GM21737 (cell line): ENCODE results near the gene NT5C3A.
A peak's percentile ranks its signal among the peaks of the same experiment; 100 is the strongest.
"Not testable (repeated sequence)": the region's sequence is repeated elsewhere in the genome, so short reads cannot be mapped to it uniquely, and the experiment has no call there.

Source experiments
- ATAC-seq: cut with Tn5 transposase; IDR thresholded peaks from one replicate; pipeline ENCODE4 v1.9.1; 2021; ENCODE audit warnings: mild to moderate bottlenecking, moderate library complexity; ENCODE audit not compliant: unreplicated experiment

Gene NT5C3A

DNA sequence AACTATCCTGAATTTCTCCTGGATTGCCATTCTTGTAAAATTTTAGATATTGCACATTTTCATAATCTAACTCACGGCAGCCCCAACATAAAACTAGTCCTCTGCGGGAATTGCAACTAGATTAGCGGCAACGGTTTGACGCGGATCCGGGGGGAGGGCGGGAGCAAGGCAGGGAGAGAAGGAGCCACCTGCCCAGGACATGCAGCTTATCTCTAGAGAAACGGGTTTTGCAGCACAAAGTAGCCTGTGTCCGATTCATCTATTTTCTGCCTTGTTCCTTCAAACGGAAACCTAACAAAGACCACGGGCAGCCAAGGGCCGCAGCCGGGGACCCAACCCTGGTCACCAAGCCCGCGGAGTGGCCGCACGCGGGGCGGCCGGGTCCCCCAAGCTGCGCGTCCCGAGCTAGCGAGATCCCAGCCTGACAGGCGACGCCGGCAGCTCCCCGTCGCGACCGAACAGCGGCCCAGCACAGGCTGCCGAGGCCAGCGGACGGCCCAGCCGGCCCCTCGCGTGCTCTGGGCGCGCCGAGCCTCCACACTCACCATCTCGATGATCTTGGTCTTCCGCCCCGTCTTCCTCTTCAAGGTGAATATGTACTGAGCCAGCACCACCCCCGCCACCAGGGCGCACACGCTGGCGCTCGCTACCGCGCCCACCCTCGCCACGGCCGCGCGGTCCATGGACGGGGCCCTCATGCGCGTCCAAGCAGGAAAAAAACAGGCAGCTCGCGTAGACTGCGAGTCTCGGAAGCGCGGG lies at the start of gene NT5C3A:
NT5C3A (minus strand) TSS at position 754 of the 759 bp plus-strand sequence; CDS start at position 683, 71 bp downstream.
- ATAC-seq, result peak; percentile 31

DNA sequence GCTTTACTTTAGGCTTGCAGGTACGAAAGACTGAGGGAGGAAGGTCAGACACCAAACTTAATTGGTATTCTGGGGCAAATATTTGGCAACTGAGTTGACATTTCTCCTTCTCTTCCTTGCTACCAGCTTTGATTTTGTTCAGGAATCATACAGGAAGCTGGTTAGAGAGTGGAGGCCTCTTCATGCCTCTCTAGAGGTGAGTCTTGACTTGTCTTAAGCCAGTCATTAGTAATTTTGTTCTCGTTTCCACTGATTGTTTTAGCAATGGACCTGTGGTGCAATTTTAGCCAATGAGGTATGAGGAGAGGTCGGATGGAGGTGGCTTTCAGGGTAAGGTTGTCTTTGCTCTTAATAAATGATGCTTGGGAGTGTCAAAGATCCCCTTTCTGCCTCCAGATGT lies 49.0 kb upstream of the NT5C3A start:
- ATAC-seq, result no peak

DNA sequence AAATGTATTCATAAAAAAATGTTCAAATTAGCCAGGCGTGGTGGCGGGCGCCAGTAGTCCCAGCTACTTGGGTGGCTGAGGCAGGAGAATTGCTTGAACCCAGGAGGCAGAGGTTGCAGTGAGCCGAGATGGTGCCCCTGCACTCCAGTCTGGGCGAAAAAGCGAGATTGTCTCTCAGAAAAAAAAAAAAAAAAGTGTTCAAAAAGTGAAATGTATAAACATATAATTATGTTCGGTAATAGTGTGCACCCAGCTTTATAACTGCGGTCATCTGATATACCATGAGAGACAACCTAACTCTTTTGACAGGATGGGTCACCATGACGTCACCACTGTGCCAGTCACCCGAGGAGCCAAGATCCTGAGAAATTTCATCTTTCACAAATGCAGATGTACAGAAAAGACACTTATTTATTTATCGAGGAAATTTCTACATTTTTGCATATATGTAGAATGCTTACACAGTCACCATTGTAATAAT lies 47.2 kb upstream of the NT5C3A start:
- ATAC-seq, result no peak

DNA sequence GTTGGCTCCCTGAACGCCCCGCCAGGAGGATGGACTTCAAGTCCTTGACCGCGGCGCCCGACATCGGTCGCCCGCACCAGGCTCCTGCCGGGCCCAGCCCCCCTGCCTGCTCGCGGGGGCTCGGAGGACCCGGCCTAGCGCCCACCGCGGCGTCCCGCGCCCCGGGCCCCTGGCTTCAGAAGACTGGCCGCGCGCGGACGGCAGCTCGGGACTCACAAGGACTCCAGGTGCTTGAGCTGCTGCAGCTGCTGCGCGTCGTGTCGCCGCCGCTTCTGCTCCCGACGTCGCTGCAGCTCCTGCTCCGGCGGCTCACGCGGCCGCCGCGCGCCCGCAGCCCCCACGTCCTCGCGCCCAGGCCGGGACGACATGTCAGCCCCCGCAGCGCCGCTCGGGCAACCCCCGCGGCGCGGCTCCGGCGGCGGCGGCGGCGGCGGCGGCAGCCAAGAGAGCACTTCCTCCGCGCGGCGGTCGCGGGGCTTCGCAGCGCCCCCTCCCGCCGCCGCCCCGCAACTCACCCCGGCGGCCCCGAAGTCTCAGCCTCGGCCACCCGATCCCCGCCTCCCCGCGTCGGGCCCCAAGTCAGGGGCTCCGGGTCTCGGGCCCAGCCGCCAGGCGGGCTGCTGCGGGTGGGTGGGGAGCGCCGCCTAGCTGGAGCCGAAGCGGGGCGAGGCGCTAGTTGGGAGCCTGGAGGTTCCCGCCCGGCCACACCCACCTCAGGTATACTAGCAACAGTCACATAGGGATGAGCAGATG lies 46.6 kb upstream of the NT5C3A start, which contains the start of gene RP9:
RP9 (minus strand) TSS at position 400 of the 753 bp plus-strand sequence; CDS start at position 368, 32 bp downstream.
- peak; percentile 90 for ATAC-seq

DNA sequence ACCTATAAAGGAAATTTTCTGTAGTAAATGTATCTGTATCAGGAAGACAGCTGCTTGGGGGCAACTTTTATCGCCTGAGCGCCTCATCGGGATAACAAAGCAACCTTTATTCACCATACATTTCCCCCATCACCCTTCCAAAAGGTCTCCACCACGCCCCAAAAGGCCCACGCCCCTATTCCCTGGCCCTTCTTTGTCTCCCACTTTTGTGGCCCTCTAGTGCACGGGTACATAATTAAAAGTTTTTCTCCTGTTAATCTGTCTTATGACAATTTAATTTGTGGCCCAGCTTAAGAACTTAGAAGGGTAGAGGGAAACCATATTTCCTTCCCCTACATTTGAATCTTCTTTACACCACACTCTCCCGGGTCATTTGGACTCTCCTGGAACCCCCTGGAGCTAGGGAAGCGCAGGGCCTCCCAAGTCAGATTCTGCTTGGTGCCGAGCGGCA lies 46.0 kb upstream of the NT5C3A start:
- ATAC-seq, result no peak

DNA sequence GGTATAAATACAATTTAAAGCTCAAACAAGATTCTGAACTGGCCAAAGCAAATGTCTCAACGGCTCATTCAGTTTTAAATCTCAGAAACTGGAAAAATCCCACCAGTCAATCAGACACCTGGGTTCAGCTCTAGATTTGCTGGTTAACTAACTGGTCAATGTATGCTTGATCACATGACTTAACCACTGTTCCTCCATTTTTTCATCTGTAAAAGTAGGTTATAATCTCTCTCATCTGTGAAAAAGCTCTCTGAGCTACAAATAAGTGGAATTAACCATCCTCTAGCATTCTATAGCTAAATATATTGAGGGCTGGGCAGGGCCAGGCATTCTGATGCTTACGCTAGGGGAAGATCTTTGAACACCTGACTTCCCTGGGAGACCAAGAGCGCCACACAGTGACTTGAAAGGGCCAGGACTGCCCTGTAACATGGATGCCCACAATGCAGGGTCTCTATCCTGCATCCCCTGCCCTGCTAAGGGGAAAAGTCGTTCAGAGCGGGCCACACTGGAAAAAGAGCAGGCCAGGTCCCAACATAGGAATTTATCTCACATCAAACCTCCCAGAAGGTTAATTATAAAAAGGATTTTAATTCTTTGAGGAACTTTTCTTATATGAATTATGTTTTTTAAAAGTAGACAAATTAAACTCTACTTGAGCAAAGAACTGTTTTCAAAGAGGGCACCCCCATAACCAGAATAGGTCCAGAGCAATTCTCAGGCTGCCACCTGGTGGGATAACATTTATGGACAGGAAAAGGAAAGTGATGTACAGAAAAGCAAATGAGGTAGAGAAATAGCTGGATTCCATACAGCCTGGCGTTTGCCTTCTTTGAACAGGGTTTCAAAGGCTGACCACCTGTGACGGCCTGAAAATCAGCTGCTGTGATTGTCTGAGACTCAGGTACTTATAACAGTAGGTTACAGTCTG lies 44.8 kb upstream of the NT5C3A start:
- no peak for ATAC-seq

DNA sequence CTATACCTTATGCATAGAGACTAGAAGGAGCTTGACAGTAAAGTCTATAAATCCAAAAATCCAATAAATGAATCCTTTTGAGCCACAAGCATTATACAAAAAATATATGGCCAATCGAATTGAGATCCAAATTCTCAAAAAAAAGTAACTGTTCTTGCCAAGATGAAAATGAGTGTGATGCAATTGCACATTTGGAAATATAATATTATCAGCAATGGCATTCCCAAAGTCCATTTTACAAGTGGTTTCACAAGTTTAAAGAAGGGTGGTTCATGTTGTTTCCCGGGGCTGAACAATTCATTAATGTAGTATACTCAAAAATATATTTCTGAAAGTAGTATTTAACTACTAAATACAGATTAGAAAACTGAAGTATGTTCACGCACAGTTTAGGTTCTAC lies 39.3 kb upstream of the NT5C3A start:
- ATAC-seq, result no peak

DNA sequence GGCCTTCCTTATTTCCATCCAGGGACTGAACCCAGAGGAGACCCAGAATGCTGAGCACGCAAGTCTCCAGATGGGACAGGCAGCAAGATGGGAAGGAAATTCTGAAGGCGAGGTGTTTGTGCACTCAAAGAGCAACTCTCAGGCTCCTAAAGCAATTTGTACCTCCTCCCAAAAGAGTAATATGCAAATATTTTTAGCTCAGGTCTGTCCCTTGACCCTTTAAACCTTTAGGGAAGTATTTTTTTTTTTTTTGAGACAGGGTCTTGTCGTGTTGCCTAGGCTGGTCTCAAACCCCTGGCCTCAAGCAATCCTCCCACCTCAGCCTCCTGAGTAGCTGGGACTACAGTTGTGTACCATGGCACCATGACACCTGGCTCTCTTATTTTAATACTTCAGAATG lies 38.2 kb upstream of the NT5C3A start:
- no peak for ATAC-seq

DNA sequence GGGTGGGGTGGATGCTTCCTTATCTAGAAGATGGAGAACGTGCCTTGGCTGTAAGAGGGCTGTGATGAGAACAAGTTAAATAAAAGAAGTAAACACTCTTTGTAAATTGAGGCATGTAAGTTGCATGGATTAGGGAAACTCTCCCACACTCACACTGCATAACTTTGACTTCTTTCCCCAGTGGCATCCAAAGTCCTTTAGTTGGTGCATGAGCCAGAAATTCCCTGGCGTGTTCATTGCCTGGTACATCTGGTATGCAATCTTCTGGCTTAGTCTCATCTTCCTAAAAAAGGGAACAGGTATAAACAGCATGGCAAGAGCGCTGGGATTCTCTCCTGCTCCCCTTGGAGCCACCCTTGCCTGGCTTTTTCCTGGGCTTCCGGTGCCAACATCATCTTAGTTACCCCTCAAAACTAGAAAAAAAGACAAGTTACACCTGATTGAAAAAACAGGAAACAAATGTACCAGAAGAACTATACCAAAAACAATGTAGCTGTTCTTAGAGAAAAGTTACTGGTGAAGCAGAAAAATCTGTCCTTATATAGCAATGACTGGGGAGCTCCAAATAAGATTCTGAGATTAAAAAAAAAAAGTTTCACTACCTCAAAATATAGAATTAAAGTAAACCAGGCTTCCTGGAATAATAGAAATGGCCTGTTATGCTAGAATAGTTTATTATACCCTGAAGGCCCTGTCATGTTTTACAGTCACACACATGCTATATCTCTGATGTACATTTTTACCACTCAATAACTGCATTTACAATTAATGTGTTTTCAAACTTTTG lies 36.8 kb upstream of the NT5C3A start:
- ATAC-seq, result no peak

DNA sequence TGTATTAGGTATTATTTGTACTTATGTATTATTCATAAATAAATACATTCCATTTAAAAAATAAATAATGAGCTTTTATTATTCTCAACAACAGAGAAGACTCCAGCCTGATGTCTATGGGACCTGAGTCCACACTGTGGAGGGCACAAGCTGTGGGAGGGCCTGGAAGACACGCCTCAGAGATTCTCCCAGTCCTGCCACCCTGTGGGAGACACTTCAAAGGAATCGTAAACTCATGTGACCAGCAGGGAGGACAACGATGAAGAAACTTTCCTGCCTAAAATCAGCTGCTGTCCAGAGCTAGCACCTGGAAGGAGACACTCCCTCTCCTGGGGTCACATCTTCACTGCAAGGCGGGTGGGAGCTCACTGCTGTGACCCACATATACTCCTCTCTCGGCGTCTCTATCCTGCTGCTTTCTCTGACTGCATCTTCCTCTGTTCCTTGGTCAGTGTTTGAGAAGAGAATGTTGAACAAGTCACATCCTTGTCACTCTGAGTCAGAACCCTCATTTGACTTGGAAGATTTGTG lies 32.2 kb upstream of the NT5C3A start:
- ATAC-seq, result not testable (repeated sequence)

DNA sequence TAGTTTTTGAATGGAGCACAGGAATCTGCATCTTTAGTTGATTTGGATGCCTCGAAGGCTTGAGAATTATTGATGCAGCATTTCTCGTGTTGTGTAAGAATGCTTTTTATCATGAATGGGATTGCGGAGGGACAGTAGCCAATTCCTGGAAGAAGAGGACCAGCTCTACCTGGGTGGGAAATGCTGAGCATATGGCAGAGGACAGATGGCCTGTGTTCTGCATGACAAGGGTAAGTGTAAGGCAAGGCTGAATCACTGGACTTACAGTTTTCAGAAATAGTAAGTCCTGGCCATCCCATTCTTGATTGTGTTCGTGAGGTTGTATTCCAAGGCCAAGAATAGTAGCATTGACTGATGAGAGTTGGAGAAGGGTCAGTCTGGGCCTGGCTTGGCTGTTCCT lies 30.7 kb upstream of the NT5C3A start:
- ATAC-seq, result no peak

DNA sequence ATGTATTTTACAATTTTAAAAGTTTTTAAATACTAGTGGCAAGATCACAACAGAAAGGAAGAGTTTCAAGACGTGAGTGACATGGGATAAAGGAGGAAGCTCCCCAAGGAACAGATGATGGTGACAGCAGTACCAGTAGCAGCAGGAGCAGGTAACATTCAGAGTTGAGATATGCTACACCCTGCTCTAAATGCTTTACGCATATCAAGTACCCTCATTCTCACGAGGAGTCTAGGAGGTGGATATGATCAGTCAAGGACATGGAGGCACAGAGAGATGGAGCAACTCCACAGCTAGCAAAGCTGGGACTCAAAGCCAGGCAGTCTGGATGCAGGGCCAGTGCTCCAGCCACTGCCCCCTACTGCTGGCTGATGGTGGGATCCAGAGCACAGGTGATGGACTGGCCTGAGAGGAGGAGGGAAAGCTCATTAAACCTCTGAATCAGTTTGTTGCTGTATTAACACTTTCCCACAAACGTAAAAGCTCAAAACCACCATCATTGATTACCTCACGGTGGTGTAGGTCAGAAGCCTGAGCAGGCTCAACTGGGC lies 29.1 kb upstream of the NT5C3A start:
- ATAC-seq, result no peak

DNA sequence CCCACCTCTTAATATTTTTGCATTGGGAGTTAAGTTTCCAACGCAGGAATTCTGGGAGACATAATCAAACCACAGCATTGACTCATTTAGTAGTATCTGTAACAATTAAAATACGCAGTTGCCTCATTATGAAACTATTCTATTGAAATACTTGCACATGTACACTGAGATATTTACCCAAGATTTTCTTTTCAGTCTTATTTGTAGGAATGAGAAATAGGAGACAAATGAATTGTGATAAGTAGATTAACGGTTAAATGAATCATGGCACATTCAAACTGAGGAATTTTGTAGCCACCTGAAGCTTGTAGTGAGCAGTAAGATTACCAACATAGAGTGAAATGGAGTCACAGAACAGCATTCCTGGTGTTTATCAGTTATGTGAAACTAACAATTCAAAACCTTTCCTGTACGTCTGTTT lies 28.5 kb upstream of the NT5C3A start:
- no peak for ATAC-seq

DNA sequence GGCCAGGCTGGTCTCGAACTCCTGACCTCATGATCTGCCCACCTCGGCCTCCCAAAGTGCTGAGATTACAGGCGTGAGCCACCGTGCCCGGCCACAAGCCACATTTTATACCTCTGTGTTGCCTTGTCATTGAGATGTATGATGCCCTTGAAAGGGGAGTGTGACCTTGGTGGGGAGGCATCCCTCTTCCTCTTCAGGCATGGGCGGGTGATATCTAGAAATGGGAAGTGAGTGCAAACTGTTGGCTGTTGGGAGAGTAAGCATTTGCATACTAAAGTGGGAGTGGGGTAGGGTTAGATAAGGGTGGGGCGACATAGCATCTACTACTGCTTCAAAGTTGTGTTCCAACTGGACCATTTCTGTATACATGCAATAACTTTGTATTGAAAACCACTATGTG lies 26.6 kb upstream of the NT5C3A start:
- ATAC-seq, result no peak

DNA sequence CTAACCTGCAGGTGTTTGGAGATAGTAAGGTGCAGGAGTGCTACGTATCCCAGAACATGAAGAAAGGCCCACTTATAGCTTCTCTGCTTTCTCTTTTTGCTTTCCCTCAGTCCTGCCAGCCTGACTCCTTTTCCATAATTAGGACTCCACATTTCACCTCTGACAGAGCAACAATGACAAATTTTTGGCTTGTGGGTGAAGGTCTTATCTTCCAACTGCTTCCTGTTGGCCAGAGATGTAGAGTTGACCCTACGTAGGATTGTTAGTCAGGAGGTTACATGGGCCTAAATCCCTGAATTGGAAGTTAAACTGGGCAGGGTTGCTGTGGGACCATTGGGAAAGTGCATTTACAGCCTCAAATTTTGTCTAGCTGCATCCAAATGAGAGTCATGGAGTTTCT lies 25.3 kb upstream of the NT5C3A start:
- no peak for ATAC-seq

DNA sequence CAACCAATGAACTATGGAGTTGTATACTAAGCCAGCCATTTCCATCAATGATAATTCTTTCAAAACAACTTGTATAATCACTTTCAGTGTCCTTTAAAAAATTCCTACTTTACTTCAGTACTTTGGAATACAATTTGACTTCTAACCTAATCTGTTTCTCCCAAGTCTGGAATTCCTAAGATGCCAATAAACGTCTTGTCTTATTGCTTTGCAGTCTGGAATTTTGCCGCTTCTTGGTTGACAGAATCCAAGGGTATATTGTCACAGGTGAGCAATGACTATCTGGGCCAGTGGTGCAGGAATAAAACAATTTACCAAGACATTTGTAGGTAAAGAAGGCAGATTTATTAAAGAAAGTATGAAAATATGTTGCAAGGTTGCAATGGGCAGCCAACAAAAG lies 24.8 kb upstream of the NT5C3A start:
- no peak for ATAC-seq

DNA sequence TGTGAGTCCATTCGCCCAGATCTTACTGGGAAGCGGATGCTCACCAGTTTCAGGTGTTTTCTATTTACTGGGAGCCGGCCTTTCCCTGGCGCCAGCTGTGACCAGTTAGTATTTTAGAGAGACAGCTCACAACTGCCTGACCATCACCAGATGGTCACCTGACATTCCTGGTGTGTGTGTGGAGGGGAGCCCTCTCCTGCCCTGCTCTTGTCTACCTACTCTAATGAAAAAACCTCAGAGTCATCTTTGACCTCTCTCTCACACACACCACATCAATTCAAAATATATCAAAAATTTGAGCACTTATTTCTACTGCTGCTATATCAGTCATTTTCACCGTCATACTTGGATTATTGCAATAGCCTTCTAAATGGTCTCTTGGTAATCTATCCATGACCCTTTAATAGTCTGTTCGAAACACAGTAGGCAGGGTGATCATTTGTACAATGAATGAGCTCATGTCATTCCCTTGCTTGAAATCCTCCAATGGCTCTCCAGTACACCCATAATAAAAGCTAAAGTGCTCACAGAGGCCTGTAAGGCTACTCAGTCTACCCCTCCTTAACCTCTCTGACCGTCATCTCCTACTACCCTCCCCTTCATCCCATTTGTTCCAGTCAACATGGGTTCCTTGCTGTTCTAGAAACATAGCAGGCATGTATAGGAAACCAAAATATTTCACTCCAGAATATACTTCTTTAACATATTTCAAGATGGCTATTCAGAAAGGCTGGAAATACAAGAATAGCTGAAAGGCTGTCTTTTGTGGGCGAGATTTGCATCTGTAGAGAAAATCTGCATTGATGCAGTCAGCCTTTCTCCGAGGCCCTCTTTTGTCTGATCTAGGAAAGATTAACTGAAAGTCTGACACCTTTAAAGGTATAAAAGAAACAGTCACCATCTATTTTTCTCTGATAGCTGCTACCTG lies 17.5 kb upstream of the NT5C3A start:
- ATAC-seq, result no peak

DNA sequence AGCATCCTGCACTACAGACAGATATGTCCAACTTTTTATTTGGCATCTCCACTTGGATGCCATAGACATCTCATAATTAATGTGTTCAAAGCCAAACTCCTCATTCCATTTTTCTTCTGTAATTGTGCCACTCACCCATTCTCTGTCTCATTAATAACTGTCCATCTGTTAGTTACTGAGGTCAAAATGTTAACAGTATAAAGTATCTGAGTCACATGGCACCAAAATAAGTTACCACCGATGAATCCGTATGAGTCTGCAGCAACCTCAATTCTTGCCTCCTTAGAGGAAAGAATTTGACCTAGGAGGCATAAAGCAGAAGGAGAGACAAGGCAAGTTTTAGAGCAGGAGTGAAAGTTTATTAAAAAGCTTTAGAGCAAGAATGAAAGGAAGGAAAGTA lies 16.5 kb upstream of the NT5C3A start:
- no peak for ATAC-seq
